CD8-positive, alpha-beta memory T cell (primary cell): Measurements from ENCODE around the gene LPP. TPM values are rescaled to one million over a fixed set of nuclear protein-coding genes. Genes with fewer than 3 reads are reported as not detected.

Experiments
- CTCF ChIA-PET: fragments of 350-600 bp; sonication (Branson Sonifier 250); formaldehyde crosslinking; loops from one replicate; lab custom pipeline; 2021; ENCODE audit warnings: antibody characterized with exemption; lab: Charles Lee
- POLR2A ChIA-PET: fragments of 350-600 bp; sonication (Branson Sonifier 250); formaldehyde crosslinking; loops from one replicate; lab custom pipeline; 2021; ENCODE audit warnings: antibody characterized with exemption; lab: Charles Lee
- DNase-seq, 5 donors: peaks; one replicate each; pipeline versions ENCODE4 v3.0.0 to v3.0.0-alpha.2; 2020 to 2022; ENCODE audit warnings: mixed read lengths in 1 of 5
- H3K27ac ChIP-seq: one replicate; pipeline ENCODE4 v1.7.0; 2013; ENCODE audit warnings: low read depth, mild to moderate bottlenecking, low read length, moderate library complexity
- H3K27me3 ChIP-seq: 2 replicates; pipeline ENCODE4 v1.7.0; 2013; ENCODE audit warnings: low read length, mild to moderate bottlenecking; ENCODE audit not compliant: insufficient read depth, poor library complexity, severe bottlenecking
- H3K36me3 ChIP-seq: 2 replicates; pipeline ENCODE4 v1.7.0; 2013; ENCODE audit warnings: mild to moderate bottlenecking, low read length, moderate library complexity; ENCODE audit not compliant: insufficient read depth
- H3K4me1 ChIP-seq: 2 replicates; pipeline ENCODE4 v1.7.0; 2013; ENCODE audit warnings: mild to moderate bottlenecking, low read length, moderate library complexity; ENCODE audit not compliant: insufficient read depth
- H3K4me3 ChIP-seq: 2 replicates; pipeline ENCODE4 v1.7.0; 2013; ENCODE audit warnings: mild to moderate bottlenecking, low read length
- H3K9me3 ChIP-seq: 2 replicates; pipeline ENCODE4 v1.7.0; 2013; ENCODE audit warnings: mild to moderate bottlenecking, low read length
- H3K27ac Mint-ChIP-seq, 8 donors: one replicate each; pipeline ENCODE4 v1.8.0; 2020 to 2021; ENCODE audit warnings: mixed read lengths in 8 of 8, mild to moderate bottlenecking in 6 of 8, inconsistent platforms in 3 of 8, moderate library complexity in 3 of 8
- H3K27me3 Mint-ChIP-seq, 2 donors: one replicate each; pipeline ENCODE4 v1.8.0; 2020 to 2021; ENCODE audit warnings: mixed read lengths in 2 of 2, mild to moderate bottlenecking in 1 of 2, moderate library complexity in 1 of 2
- H3K36me3 Mint-ChIP-seq, 3 donors: one replicate each; pipeline ENCODE4 v1.8.0; 2020 to 2021; ENCODE audit warnings: mixed read lengths in 3 of 3, inconsistent platforms in 1 of 3, mild to moderate bottlenecking in 1 of 3
- H3K4me1 Mint-ChIP-seq, 3 donors: one replicate each; pipeline ENCODE4 v1.8.0; 2020 to 2021; ENCODE audit warnings: mixed read lengths in 3 of 3, inconsistent platforms in 1 of 3, mild to moderate bottlenecking in 1 of 3
- H3K4me3 Mint-ChIP-seq, 7 donors: one replicate each; pipeline ENCODE4 v1.8.0; 2020 to 2021; ENCODE audit warnings: mixed read lengths in 7 of 7, mild to moderate bottlenecking in 6 of 7, moderate library complexity in 4 of 7, inconsistent platforms in 2 of 7
- H3K9me3 Mint-ChIP-seq, 5 donors: one replicate each; pipeline ENCODE4 v1.8.0; 2020 to 2022; ENCODE audit warnings: mixed read lengths in 5 of 5, mild to moderate bottlenecking in 3 of 5, moderate library complexity in 2 of 5, inconsistent platforms in 1 of 5
- polyA plus RNA-seq: library from polyadenylated mRNA; unstranded; fragments of 300-500 nt; fragmentation: Illumina TruSeq; gene quantifications from one replicate; pipeline ENCODE4 v1.2.3, GENCODE V29; 2021
- total RNA-seq, 2 experiments: library from RNA; stranded (reverse); gene quantifications; one replicate each; pipeline ENCODE4 v1.2.3, GENCODE V29; 2021

The LPP gene
- total and polyA plus RNA-seq, 3 experiments from 2014 or later: 13.4 to 23.5 (median 18.0) TPM

DNA sequence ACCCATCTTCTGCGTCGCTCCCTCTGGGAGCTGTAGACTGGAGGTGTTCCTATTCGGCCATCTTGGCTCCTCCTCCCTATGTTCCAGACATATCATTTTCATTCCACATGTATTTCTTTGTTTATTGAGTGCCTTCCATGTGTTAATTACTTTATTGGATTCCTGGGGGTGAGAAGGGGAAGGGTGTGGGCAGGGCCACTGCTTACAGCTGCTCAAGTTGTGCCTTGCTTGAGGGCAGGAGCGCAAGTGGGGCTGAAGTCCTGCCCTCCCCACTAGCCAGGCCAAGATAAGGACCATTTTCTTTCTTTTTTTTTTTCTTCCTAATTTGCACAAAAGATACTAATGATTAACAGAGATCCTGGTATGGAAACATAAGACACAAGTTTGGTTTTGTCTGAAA, 224.8 kb downstream of the LPP start:
- Mint-ChIP-seq H3K27me3 (no peaks in the 10 kb centered on the region), H3K4me1 (peaks cover 4 to 17% (median 10%) of the 10 kb centered on the region in 3 donors), H3K9me3 (peaks cover 0 to 5% (median 0%) of the 10 kb centered on the region in 5 donors), H3K27ac (no peak overlapping the region), H3K4me3 (no peak overlapping the region), H3K36me3 (peaks cover 0 to 11% (median 1%) of the 10 kb centered on the region in 3 donors)
- Histone ChIP-seq H3K36me3 (no peaks in the 10 kb centered on the region), H3K27me3 (no peaks in the 10 kb centered on the region), H3K27ac (no peak overlapping the region), H3K9me3 (no peaks in the 10 kb centered on the region), H3K4me1 (no peaks in the 10 kb centered on the region), H3K4me3 (no peak overlapping the region)
- ChIA-PET CTCF (no interaction called here), POLR2A (no interaction called here)
- DNase-seq: no peak

DNA sequence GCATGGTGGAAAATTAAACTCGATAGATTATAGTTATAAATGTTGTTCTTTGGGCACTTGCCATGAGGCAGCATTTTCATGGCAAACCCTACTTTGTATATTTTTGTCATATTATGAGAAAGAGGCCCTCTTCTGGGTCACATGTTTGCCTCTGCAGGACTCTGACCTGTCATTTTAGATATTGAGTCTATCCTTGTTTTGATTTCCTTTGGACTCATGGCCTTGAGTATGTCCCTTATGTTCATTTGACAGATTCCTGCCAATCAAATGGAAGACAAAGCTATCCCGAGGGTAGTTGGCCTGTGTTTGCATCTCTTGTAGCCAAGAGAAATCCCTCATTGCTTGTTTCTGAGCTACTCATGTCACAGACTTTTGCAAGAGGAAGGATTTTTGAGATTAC, 226.3 kb downstream of the LPP start:
- H3K27ac ChIP-seq: no peak overlapping the region
- DNase-seq: no peak
- no peak overlapping the region for H3K4me3 ChIP-seq
- no peaks in the 10 kb centered on the region for H3K36me3 ChIP-seq
- H3K27ac Mint-ChIP-seq: peak overlapping the region in 1 of 8 donors; percentile 36
- CTCF ChIA-PET: no interaction called here
- H3K4me1 Mint-ChIP-seq: peaks cover 9 to 27% (median 10%) of the 10 kb centered on the region in 3 donors
- no peaks in the 10 kb centered on the region for H3K4me1 ChIP-seq
- H3K27me3 Mint-ChIP-seq: no peaks in the 10 kb centered on the region
- no peak overlapping the region for H3K4me3 Mint-ChIP-seq
- POLR2A ChIA-PET: no interaction called here
- peaks cover 0 to 14% (median 0%) of the 10 kb centered on the region in 3 donors for H3K36me3 Mint-ChIP-seq
- no peaks in the 10 kb centered on the region for H3K9me3 ChIP-seq
- no peaks in the 10 kb centered on the region for H3K27me3 ChIP-seq
- peaks cover 0 to 2% (median 0%) of the 10 kb centered on the region in 5 donors for H3K9me3 Mint-ChIP-seq

DNA sequence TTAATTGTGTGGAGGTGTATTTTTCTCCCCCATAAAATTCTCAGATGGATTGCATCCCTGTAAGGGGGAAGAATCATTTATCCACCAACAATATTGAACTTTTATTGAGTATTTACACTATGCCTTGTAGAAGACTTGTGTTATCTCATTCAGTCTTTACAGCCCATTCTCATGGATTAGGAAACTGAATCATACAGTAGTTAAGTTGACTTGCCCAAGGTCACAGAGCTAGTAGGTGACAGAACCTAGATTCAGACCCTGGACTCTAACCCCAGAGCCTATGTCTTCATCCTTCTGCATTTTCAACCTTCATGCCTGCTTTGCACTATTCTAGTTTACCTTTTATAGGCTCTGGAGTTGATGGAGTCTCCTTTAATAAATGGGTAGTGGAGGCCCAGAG, 226.8 kb downstream of the LPP start:
- Histone ChIP-seq H3K4me3 (no peak overlapping the region), H3K27ac (no peak overlapping the region), H3K36me3 (no peaks in the 10 kb centered on the region), H3K27me3 (no peaks in the 10 kb centered on the region), H3K4me1 (no peaks in the 10 kb centered on the region), H3K9me3 (no peaks in the 10 kb centered on the region)
- ChIA-PET CTCF (no interaction called here), POLR2A (no interaction called here)
- no peak overlapping the region for H3K4me3 Mint-ChIP-seq
- H3K36me3 Mint-ChIP-seq: peaks cover 0 to 15% (median 0%) of the 10 kb centered on the region in 3 donors
- H3K4me1 Mint-ChIP-seq: peaks cover 9 to 27% (median 10%) of the 10 kb centered on the region in 3 donors
- no peak for DNase-seq
- no peak overlapping the region for H3K27ac Mint-ChIP-seq
- peaks cover 0 to 2% (median 0%) of the 10 kb centered on the region in 5 donors for H3K9me3 Mint-ChIP-seq
- no peaks in the 10 kb centered on the region for H3K27me3 Mint-ChIP-seq

DNA sequence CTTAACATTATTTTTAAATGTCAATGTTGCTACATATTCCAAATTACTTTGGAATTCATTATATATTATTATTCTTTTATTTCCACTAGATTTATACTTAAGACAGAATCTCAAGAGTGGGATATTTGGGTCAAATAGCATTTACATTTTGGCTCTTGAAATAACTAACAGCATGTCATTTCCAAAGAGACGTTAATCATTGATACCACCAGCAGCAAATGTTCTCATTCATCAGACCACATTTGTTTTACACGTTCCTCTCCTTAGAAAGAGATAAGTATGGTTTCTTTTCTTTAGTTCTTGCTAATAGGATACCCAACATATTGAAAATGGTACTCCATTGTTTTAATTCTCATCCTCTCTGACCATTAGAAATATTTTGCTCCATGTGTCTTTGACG, 229.8 kb downstream of the LPP start:
- DNase-seq: no peak
- no peaks in the 10 kb centered on the region for H3K27me3 Mint-ChIP-seq
- no peak overlapping the region for H3K4me3 ChIP-seq
- no peaks in the 10 kb centered on the region for H3K27me3 ChIP-seq
- no peaks in the 10 kb centered on the region for H3K9me3 Mint-ChIP-seq
- H3K27ac Mint-ChIP-seq: peak overlapping the region in 1 of 8 donors; percentile 10
- POLR2A ChIA-PET: no interaction called here
- no peaks in the 10 kb centered on the region for H3K9me3 ChIP-seq
- H3K4me1 ChIP-seq: no peaks in the 10 kb centered on the region
- H3K4me1 Mint-ChIP-seq: peaks cover 8 to 31% (median 16%) of the 10 kb centered on the region in 3 donors
- peaks cover 0 to 15% (median 0%) of the 10 kb centered on the region in 3 donors for H3K36me3 Mint-ChIP-seq
- no peaks in the 10 kb centered on the region for H3K36me3 ChIP-seq
- CTCF ChIA-PET: no interaction called here
- no peak overlapping the region for H3K27ac ChIP-seq
- no peak overlapping the region for H3K4me3 Mint-ChIP-seq

DNA sequence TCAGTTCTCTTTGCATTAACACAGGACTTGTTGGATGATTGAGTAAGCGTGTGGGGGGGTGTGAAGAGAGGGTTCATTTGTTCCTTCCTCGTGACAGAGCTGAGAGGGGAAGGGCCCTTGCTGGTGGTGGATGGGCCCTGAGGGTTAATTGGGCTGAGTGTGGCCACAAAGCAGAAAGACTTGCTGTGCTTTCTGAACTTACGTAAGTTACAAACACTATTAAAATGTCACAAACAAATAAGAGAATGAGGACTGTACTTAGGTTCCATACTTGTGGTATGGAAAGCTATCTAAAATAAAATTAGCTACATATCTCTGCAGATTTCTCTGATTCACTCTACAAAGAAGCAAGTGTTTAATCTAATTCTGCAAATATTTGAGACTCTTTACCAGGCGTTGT, 231.3 kb downstream of the LPP start:
- Histone ChIP-seq H3K9me3 (no peaks in the 10 kb centered on the region), H3K4me1 (peaks cover 6% of the 10 kb centered on the region), H3K36me3 (no peaks in the 10 kb centered on the region), H3K4me3 (no peak overlapping the region), H3K27me3 (no peaks in the 10 kb centered on the region), H3K27ac (no peak overlapping the region)
- no peak overlapping the region for H3K4me3 Mint-ChIP-seq
- peaks cover 12 to 28% (median 19%) of the 10 kb centered on the region in 3 donors for H3K4me1 Mint-ChIP-seq
- peak overlapping the region in 3 of 8 donors; percentile 0 to 58 (median 27) for H3K27ac Mint-ChIP-seq
- H3K36me3 Mint-ChIP-seq: peaks cover 0 to 6% (median 0%) of the 10 kb centered on the region in 3 donors
- DNase-seq: no peak
- no peaks in the 10 kb centered on the region for H3K27me3 Mint-ChIP-seq
- ChIA-PET CTCF (no interaction called here), POLR2A (no interaction called here)
- no peaks in the 10 kb centered on the region for H3K9me3 Mint-ChIP-seq

DNA sequence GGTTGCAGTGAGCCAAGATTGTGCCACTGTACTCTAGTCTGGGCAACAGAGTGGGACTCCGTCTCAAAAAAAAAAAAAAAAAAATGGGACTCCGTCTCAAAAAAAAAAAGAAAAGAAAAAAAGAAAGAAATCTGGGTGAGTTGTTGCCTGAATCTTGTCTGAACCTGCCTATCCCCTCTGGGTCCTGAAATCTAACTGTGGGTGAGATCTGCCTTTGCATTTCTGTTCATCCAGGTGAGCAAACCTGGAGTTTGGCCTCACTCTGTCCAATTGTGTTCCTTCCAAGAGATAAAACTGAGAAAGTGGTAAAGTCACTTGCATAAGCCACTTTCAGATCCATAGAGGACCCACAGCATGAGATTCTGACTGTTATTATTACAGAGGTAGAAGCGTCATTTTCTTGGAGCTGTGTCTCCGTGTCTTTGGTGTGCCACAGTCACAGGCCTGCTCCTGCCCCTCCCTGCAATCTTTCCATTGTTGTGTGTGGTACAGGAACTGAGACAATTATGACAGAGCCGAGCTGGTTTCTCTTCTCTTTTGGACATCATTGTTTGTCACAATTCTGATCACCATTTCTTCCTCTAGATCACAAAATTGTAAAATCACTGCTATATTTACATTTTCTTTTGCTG, 235.9 kb downstream of the LPP start:
- H3K4me1 Mint-ChIP-seq: peaks cover 14 to 33% (median 29%) of the 10 kb centered on the region in 3 donors
- Histone ChIP-seq H3K27me3 (no peaks in the 10 kb centered on the region), H3K9me3 (no peaks in the 10 kb centered on the region), H3K36me3 (no peaks in the 10 kb centered on the region), H3K27ac (no peak overlapping the region), H3K4me1 (peaks cover 6% of the 10 kb centered on the region), H3K4me3 (no peak overlapping the region)
- CTCF ChIA-PET: no interaction called here
- H3K36me3 Mint-ChIP-seq: peaks cover 0 to 2% (median 0%) of the 10 kb centered on the region in 3 donors
- no peaks in the 10 kb centered on the region for H3K27me3 Mint-ChIP-seq
- H3K27ac Mint-ChIP-seq: peak overlapping the region in 7 of 8 donors; percentile 0 to 85 (median 40)
- peak overlapping the region in 2 of 7 donors; percentile 7 to 45 for H3K4me3 Mint-ChIP-seq
- H3K9me3 Mint-ChIP-seq: no peaks in the 10 kb centered on the region
- POLR2A ChIA-PET: no interaction called here
- peak in 3 of 5 donors; percentile 5 to 52 (median 5) for DNase-seq

DNA sequence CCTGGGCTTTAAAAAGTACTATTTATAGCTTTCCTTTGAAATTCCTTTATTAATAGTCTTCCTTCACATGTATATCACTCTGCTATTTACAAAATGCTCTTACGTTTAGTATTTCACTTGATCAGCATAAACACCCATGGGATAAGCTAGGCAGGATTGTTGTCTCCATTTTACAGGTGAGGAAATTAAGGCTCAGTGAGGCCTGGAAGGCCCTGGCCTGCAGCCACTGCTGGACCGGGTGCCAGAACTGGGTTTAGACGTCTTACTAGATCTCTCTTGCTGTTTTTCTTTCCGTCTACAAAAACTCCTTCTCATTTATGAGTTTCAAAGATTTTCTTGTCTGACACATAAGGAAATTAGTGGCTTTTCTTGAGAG, 236.4 kb downstream of the LPP start:
- Mint-ChIP-seq H3K27me3 (no peaks in the 10 kb centered on the region), H3K27ac (peak overlapping the region in 6 of 8 donors; percentile 3 to 76 (median 24)), H3K4me1 (peaks cover 14 to 29% (median 24%) of the 10 kb centered on the region in 3 donors), H3K9me3 (no peaks in the 10 kb centered on the region), H3K36me3 (peaks cover 0 to 2% (median 0%) of the 10 kb centered on the region in 3 donors), H3K4me3 (peak overlapping the region in 2 of 7 donors; percentile 7 to 45)
- Histone ChIP-seq H3K9me3 (no peaks in the 10 kb centered on the region), H3K4me3 (no peak overlapping the region), H3K27me3 (no peaks in the 10 kb centered on the region), H3K36me3 (no peaks in the 10 kb centered on the region), H3K4me1 (peaks cover 6% of the 10 kb centered on the region), H3K27ac (no peak overlapping the region)
- CTCF ChIA-PET: no interaction called here
- DNase-seq: no peak
- POLR2A ChIA-PET: no interaction called here

DNA sequence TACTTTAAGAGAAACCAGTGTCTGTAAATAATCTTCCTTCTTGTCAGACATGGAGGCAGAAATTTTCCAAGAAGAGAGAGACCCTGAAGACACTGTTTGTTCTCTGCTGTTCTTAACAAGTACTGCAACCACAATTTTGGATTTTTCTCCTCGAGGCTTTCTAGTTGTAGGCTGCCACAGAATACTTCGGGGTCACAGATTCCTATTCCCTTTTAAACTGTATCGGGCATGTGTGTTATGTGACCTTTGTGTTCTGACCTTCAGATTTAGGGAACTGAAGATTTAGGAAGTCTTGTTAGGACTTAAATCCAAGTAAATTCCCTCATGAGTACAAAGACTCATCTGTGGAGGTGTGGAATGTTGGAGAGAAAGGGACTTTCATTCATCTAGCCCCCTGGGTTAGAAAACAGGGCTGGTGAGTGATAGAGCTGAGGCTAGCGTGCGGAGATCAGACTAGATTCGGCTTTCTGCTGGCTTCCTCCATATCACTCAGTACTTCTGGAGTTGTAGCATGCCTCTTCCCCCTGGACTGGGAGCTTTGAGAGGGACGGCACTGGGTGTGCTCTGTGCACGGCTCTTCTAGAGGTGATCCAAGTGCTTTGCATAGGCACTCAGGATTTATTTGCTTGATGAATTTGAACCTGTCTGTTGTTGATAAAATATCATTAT, 237.0 kb downstream of the LPP start:
- DNase-seq: no peak
- ChIA-PET POLR2A (no interaction called here), CTCF (no interaction called here)
- Mint-ChIP-seq H3K27ac (peak overlapping the region in 3 of 8 donors; percentile 22 to 76 (median 25)), H3K27me3 (no peaks in the 10 kb centered on the region), H3K9me3 (no peaks in the 10 kb centered on the region), H3K4me3 (no peak overlapping the region), H3K4me1 (peaks cover 13 to 29% (median 20%) of the 10 kb centered on the region in 3 donors), H3K36me3 (peaks cover 0 to 1% (median 0%) of the 10 kb centered on the region in 3 donors)
- H3K36me3 ChIP-seq: no peaks in the 10 kb centered on the region
- peaks cover 6% of the 10 kb centered on the region for H3K4me1 ChIP-seq
- no peak overlapping the region for H3K4me3 ChIP-seq
- H3K27me3 ChIP-seq: no peaks in the 10 kb centered on the region
- H3K27ac ChIP-seq: no peak overlapping the region
- H3K9me3 ChIP-seq: no peaks in the 10 kb centered on the region
